K562 (cell line): Measurements from ENCODE around the gene LATS2. TPM values are rescaled to one million over a fixed set of nuclear protein-coding genes. Genes with fewer than 3 reads are reported as not detected.
"Not testable (repeated sequence)": the region's sequence is repeated elsewhere in the genome, so short reads cannot be mapped to it uniquely, and the experiment has no call there.

Experiments
- ATAC-seq: fragments of 200-7000 bp; cut with Tn5 transposase; 3 replicates; pipeline ENCODE4 v1.9.1; 2020; ENCODE audit warnings: moderate library complexity
- BruUV-seq: library from RNA; stranded (reverse); fragments of 400-500 nt; replicated peaks from 2 replicates; lab custom pipeline; 2021; lab: Mats Ljungman, UMichigan
- CTCF ChIA-PET: fragments of 300-600 bp; formaldehyde crosslinking; extraction: SDS; loops from one replicate; lab custom pipeline; 2021; ENCODE audit warnings: low intra/inter-chr PET ratio; lab: Yijun Ruan, JAX
- POLR2A ChIA-PET: fragments of 300-600, 350-650 bp; sonication (Branson Sonifier 250); formaldehyde crosslinking; extraction: SDS; loops from one replicate; lab custom pipeline; 2021; ENCODE audit warnings: antibody characterized with exemption, inconsistent platforms; lab: Yijun Ruan, JAX
- DNase-seq, 4 experiments: peaks; one replicate each; pipeline versions ENCODE4 v3.0.0 to v3.0.0-alpha.2; 2011 to 2018; ENCODE audit warnings: low spot score in 3 of 4, mixed read lengths in 3 of 4; ENCODE audit errors: extremely low read depth in 1 of 4
- FAIRE-seq: peaks from 2 replicates; lab custom pipeline; 2011; peaks lifted over from hg19 to GRCh38; lab: Jason Lieb, UNC
- H2AFZ ChIP-seq: 2 replicates; pipeline ENCODE4 v1.6.0; 2011; ENCODE audit warnings: low read depth, low read length, control low read depth, inconsistent platforms
- H3K27ac ChIP-seq: fragments of 200-600 bp; 3 replicates; pipeline ENCODE4 v1.8.0; 2011; ENCODE audit warnings: low read depth, mild to moderate bottlenecking, control low read depth, inconsistent platforms, low read length, moderate library complexity, mixed read lengths; ENCODE audit errors: extremely low read depth
- H3K27me3 ChIP-seq, 2 experiments: fragments of 300-600 bp in 1 of 2; 2 replicates in 1 of 2; 3 replicates in 1 of 2; pipeline versions ENCODE4 v1.6.0 to v1.8.0; 2011; ENCODE audit warnings: inconsistent platforms in 2 of 2, low read length in 2 of 2, mild to moderate bottlenecking in 1 of 2, mixed read lengths in 1 of 2, moderate library complexity in 1 of 2; ENCODE audit not compliant: control insufficient read depth in 2 of 2, insufficient read depth in 2 of 2
- H3K36me3 ChIP-seq: fragments of 300-600 bp; 3 replicates; pipeline ENCODE4 v1.8.0; 2011; ENCODE audit warnings: mild to moderate bottlenecking, low read length, inconsistent platforms; ENCODE audit not compliant: control insufficient read depth, insufficient read depth
- H3K4me1 ChIP-seq, 2 experiments: fragments of 200-600 bp in 1 of 2; replicated peaks in 1 of 2; 2 replicates in 1 of 2; 3 replicates in 1 of 2; pipeline versions ENCODE4 v1.5.1 to v1.8.0; 2011; ENCODE audit warnings: inconsistent platforms in 2 of 2, low read length in 2 of 2, mild to moderate bottlenecking in 1 of 2, mixed read lengths in 1 of 2, moderate library complexity in 1 of 2; ENCODE audit not compliant: control insufficient read depth in 2 of 2, insufficient read depth in 2 of 2
- H3K4me2 ChIP-seq: 2 replicates; pipeline ENCODE4 v1.6.1; 2011; ENCODE audit warnings: low read length, control low read depth, inconsistent platforms, mixed read lengths; ENCODE audit not compliant: insufficient read depth
- H3K4me3 ChIP-seq: fragments of 200-600 bp; sonication (generic), shearing (Covaris generic); 2 replicates; pipeline ENCODE4 v1.5.1; 2016; ENCODE audit warnings: control low read depth, inconsistent platforms
- H3K79me2 ChIP-seq: fragments of 200-600 bp; 3 replicates; pipeline ENCODE4 v1.8.0; 2011; ENCODE audit warnings: low read length, inconsistent platforms; ENCODE audit not compliant: control insufficient read depth, insufficient read depth
- H3K9ac ChIP-seq, 2 experiments: 2 replicates each; pipeline versions ENCODE4 v1.6.0 to v1.6.1; 2011; ENCODE audit warnings: low read depth in 2 of 2, low read length in 2 of 2, control low read depth in 1 of 2, inconsistent platforms in 1 of 2, mild to moderate bottlenecking in 1 of 2, mixed read lengths in 1 of 2; ENCODE audit not compliant: insufficient read depth in 1 of 2
- H3K9me1 ChIP-seq: one replicate; pipeline ENCODE4 v1.6.0; 2011; ENCODE audit warnings: inconsistent platforms, mild to moderate bottlenecking, low read length, moderate library complexity; ENCODE audit not compliant: control insufficient read depth, insufficient read depth
- H3K9me3 ChIP-seq: replicated peaks from 2 replicates; pipeline ENCODE4 v1.5.1; 2011; ENCODE audit warnings: low read depth, low read length, inconsistent platforms; ENCODE audit not compliant: control insufficient read depth, insufficient read depth
- H4K20me1 ChIP-seq: replicated peaks from 2 replicates; pipeline ENCODE4 v1.6.1; 2011; ENCODE audit warnings: low read length, inconsistent platforms, mixed read lengths; ENCODE audit not compliant: control insufficient read depth, insufficient read depth
- AFF4 ChIP-seq: sonication (generic); formaldehyde crosslinking; IDR thresholded peaks from 2 replicates; pipeline ENCODE4 v1.8.0; 2023; ENCODE audit warnings: mild to moderate bottlenecking, missing genetic modification reagents
- ZNF76 ChIP-seq: fragments of 250-450 bp; sonication (Bioruptor Pico); IDR thresholded peaks from 2 replicates; pipeline ENCODE4 v1.4.0; 2020; ENCODE audit warnings: mild to moderate bottlenecking, moderate library complexity, borderline replicate concordance
- WGBS: fragments of 100-300 bp; shearing (Covaris generic); methylation state at CpG from one replicate; pipeline ENCODE4 v1.1.6; 2016; ENCODE audit warnings: low coverage, mixed read lengths; ENCODE audit not compliant: insufficient coverage; ENCODE audit errors: missing lambda C conversion rate; 5-methylcytosine and 5-hydroxymethylcytosine counted together
- in situ Hi-C: fragments of 300-500 bp; cut with MboI; formaldehyde crosslinking; loops from 4 replicates; pipeline ENCODE4 v1.15.0; 2018; ENCODE audit warnings: inconsistent platforms, mixed read lengths
- intact Hi-C: fragments of 100-400 bp; cut with micrococcal nuclease; formaldehyde crosslinking; loops from 2 replicates; pipeline ENCODE4 v1.14.2; 2022
- polyA plus RNA-seq, 8 experiments: library from polyadenylated mRNA; depleted of rRNA in 4 of 8; stranded (reverse) in 5 of 8; unstranded in 3 of 8; fragments of >200 nt; fragmentation: Nextera tagmentation in 2 of 8; fragmentation: Illumina TruSeq in 1 of 8; extraction: Ambion mirVana in 2 of 8; extraction: Trizol in 1 of 8; gene quantifications; 2 replicates each; pipeline versions ENCODE4 v1.2.1 to v1.2.3, GENCODE V29; 2011 to 2014; ENCODE audit warnings: inconsistent platforms in 1 of 8, missing spikeins in 1 of 8
- total RNA-seq, 7 experiments: library from RNA; depleted of rRNA in 6 of 7; stranded (reverse); fragments of >200 nt in 6 of 7; fragmentation: Illumina TruSeq in 2 of 7; extraction: Trizol in 2 of 7; gene quantifications; 2 replicates each; pipeline versions ENCODE4 v1.2.1 to v1.2.3, GENCODE V29; 2011 to 2021; ENCODE audit warnings: low replicate concordance in 1 of 7

The LATS2 gene
- total and polyA plus RNA-seq, 9 of the 15 experiments (the other 6 are each of a cell fraction or from before 2014, with no cell fraction given), result 0.18 to 3.7 (median 0.76) TPM

DNA sequence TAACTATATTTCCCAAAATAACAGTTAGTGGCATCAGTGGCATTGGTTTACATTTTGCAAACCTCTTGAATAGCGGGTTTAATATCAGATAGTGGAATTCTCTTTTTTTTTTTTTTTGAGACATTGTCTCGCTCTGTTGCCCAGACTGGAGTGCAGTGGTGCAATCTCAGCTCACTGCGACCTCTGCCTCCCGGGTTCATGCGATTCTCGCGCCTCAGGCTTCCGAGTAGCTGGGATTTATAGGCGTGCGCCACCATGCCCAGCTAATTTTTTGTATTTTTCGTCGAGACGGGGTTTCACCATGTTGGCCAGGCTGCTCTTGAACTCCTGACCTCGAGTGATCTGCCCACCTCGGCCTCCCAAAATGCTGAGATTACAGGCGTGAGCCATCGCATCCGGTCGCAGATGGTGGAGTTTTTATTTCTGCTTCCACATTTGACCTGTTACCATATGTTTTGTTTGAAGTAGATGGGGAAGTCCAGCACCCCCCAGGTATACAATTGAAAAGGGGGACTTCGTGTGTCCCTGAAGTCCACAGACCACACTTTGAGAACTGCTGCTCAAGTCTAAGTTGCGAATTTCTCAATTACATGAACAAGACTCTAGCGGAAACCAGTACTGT lies 118.3 kb downstream of the LATS2 start (continued):
- TF ChIP-seq AFF4 (CRISPR knock-in tag) (no peak), ZNF76 (CRISPR knock-in tag) (no peak)

GRCh38 chr13:20940511-20940910 lies 120.9 kb downstream of the LATS2 start:
- H3K4me3 ChIP-seq, POLR2A ChIA-PET, BruUV-seq, ATAC-seq, H4K20me1 ChIP-seq, FAIRE-seq, H3K4me1 ChIP-seq, H3K79me2 ChIP-seq, H3K4me2 ChIP-seq, H3K9me1 ChIP-seq, H3K36me3 ChIP-seq, H3K9ac ChIP-seq, H2AFZ ChIP-seq, H3K27ac ChIP-seq, DNase-seq, H3K9me3 ChIP-seq: not testable (repeated sequence)
- intact Hi-C loops (loop anchor here (10.0 kb wide), 1 partner anchor 84 kb away; no protein-coding TSS in a partner anchor), in situ Hi-C loops (loop anchor here (10.0 kb wide), 2 partner anchors 164 to 544 kb away; no protein-coding TSS in a partner anchor)
- CTCF ChIA-PET, result interaction anchor here (0.6 kb wide), 1 partner anchor 537 kb away, joined by 3 read pairs; no protein-coding TSS in a partner anchor
- WGBS, result 39% methylated on average over 10 of the region's 10 CpGs
- H3K27me3 ChIP-seq, result peaks cover 2 to 17% of the 10 kb centered on the region in 2 experiments; a peak in 4 of 5 replicates
